B cell (primary cell): Measurements from ENCODE around the gene GNG2. TPM values are rescaled to one million over a fixed set of nuclear protein-coding genes. Genes with fewer than 3 reads are reported as not detected.

Source experiments
- ATAC-seq: fragments of 200-7000 bp; cut with Tn5 transposase; one replicate; pipeline ENCODE4 v1.10.0; 2021; ENCODE audit warnings: low read depth, mild to moderate bottlenecking, moderate number of reproducible peaks, moderate library complexity
- CTCF ChIA-PET: fragments of 350-600 bp; sonication (Branson Sonifier 250); formaldehyde crosslinking; loops from one replicate; lab custom pipeline; 2021; ENCODE audit warnings: antibody characterized with exemption, inconsistent platforms; lab: Charles Lee
- POLR2A ChIA-PET: fragments of 350-600 bp; sonication (Branson Sonifier 250); formaldehyde crosslinking; loops from one replicate; lab custom pipeline; 2021; ENCODE audit warnings: antibody characterized with exemption; lab: Charles Lee
- DNase-seq: peaks from one replicate; pipeline ENCODE4 v3.0.0; 2013
- H2AFZ ChIP-seq: 2 replicates; pipeline ENCODE4 v1.6.1; 2012; ENCODE audit warnings: mild to moderate bottlenecking, low read depth, low read length; ENCODE audit not compliant: insufficient read depth, poor library complexity, severe bottlenecking
- H3K27ac ChIP-seq, 2 donors: 1 replicate in 1 of 2; 2 replicates in 1 of 2; pipeline ENCODE4 v1.5.1; 2012 to 2013; ENCODE audit warnings: low read length in 2 of 2, mild to moderate bottlenecking in 2 of 2, moderate library complexity in 1 of 2
- H3K27me3 ChIP-seq, 4 experiments: fragments of 200-600 bp in 1 of 4; sonication (generic) in 1 of 4; replicated peaks in 1 of 4; 1 replicate in 2 of 4; 2 replicates in 2 of 4; pipeline versions ENCODE4 v1.6.1 to v1.7.0; 2013 to 2016; ENCODE audit warnings: low read length in 3 of 4, mild to moderate bottlenecking in 2 of 4, mixed read lengths in 1 of 4, moderate library complexity in 1 of 4; ENCODE audit not compliant: insufficient read depth in 4 of 4, control insufficient read depth in 3 of 4; ENCODE audit errors: control extremely low read depth in 1 of 4
- H3K36me3 ChIP-seq, 2 experiments: replicated peaks in 1 of 2; 1 replicate in 1 of 2; 2 replicates in 1 of 2; pipeline versions ENCODE4 v1.6.1 to v1.7.1; 2013; ENCODE audit warnings: low read length in 1 of 2; ENCODE audit not compliant: insufficient read depth in 2 of 2, control insufficient read depth in 1 of 2; ENCODE audit errors: control extremely low read depth in 1 of 2, extremely low read depth in 1 of 2
- H3K4me1 ChIP-seq, 2 donors: fragments of 200-600 bp in 1 of 2; sonication (generic) in 1 of 2; 1 replicate in 1 of 2; 2 replicates in 1 of 2; pipeline versions ENCODE4 v1.5.1 to v1.6.1; 2013 to 2017; ENCODE audit warnings: low read length in 2 of 2; ENCODE audit not compliant: control insufficient read depth in 2 of 2, insufficient read depth in 2 of 2
- H3K4me2 ChIP-seq: replicated peaks from 2 replicates; pipeline ENCODE3; 2012; ENCODE audit warnings: mild to moderate bottlenecking, low read depth, low read length; ENCODE audit not compliant: poor library complexity, severe bottlenecking
- H3K4me3 ChIP-seq, 5 experiments: fragments of 200-600 bp in 1 of 5; sonication (generic) in 1 of 5; 1 replicate in 3 of 5; 2 replicates in 2 of 5; pipeline versions ENCODE4 v1.5.1 to v1.7.0; 2011 to 2016; ENCODE audit warnings: low read length in 4 of 5, mild to moderate bottlenecking in 4 of 5, low read depth in 2 of 5, control low read depth in 1 of 5, moderate library complexity in 1 of 5; ENCODE audit not compliant: insufficient read depth in 1 of 5; ENCODE audit errors: control extremely low read depth in 1 of 5, extremely low read depth in 1 of 5
- H3K79me2 ChIP-seq: fragments of 200-600 bp; sonication (generic); one replicate; pipeline ENCODE4 v1.6.0; 2016; ENCODE audit warnings: low read length; ENCODE audit not compliant: control insufficient read depth, insufficient read depth
- H3K9ac ChIP-seq: fragments of 200-600 bp; sonication (generic); 2 replicates; pipeline ENCODE4 v1.6.1; 2017; ENCODE audit warnings: mild to moderate bottlenecking, low read length, moderate library complexity
- H3K9me3 ChIP-seq, 3 donors: one replicate each; pipeline versions ENCODE4 v1.6.1 to v1.7.1; 2013; ENCODE audit warnings: low read length in 2 of 3; ENCODE audit not compliant: control insufficient read depth in 2 of 3, insufficient read depth in 1 of 3; ENCODE audit errors: control extremely low read depth in 1 of 3
- H4K20me1 ChIP-seq: 2 replicates; pipeline ENCODE4 v1.6.0; 2012; ENCODE audit warnings: mild to moderate bottlenecking, low read length; ENCODE audit not compliant: insufficient read depth, control insufficient read depth, poor library complexity, severe bottlenecking
- H3K27ac Mint-ChIP-seq: one replicate; pipeline ENCODE4 v1.8.0; 2021; ENCODE audit warnings: mixed read lengths
- H3K27me3 Mint-ChIP-seq: one replicate; pipeline ENCODE4 v1.8.0; 2021; ENCODE audit warnings: mixed read lengths
- H3K4me1 Mint-ChIP-seq: one replicate; pipeline ENCODE4 v1.8.0; 2021; ENCODE audit warnings: mixed read lengths
- H3K4me3 Mint-ChIP-seq: one replicate; pipeline ENCODE4 v1.8.0; 2021; ENCODE audit warnings: mixed read lengths
- H3K9me3 Mint-ChIP-seq: one replicate; pipeline ENCODE4 v1.8.0; 2022; ENCODE audit warnings: mixed read lengths; ENCODE audit not compliant: insufficient read depth
- EZH2 ChIP-seq: IDR thresholded peaks from 2 replicates; pipeline ENCODE4 v1.6.1; 2012; ENCODE audit warnings: borderline replicate concordance, low read depth, mild to moderate bottlenecking, moderate library complexity, low read length; ENCODE audit not compliant: insufficient read depth, poor library complexity, severe bottlenecking
- WGBS: methylation state at CpG from one replicate; pipeline ENCODE4 v1.1.5; 2013; ENCODE audit warnings: missing lambda C conversion rate; ENCODE audit not compliant: insufficient coverage; 5-methylcytosine and 5-hydroxymethylcytosine counted together
- intact Hi-C: fragments of 100-400 bp; cut with micrococcal nuclease; formaldehyde crosslinking; loops from one replicate; pipeline ENCODE4 v1.10.0; 2022
- polyA plus RNA-seq: library from polyadenylated mRNA; depleted of rRNA; stranded (reverse); fragments of >200 nt; gene quantifications from 2 replicates; pipeline ENCODE4 v1.2.3, GENCODE V29; 2012
- total RNA-seq, 2 donors: library from RNA; stranded (reverse); fragments of 120-200 nt in 1 of 2; gene quantifications; 1 replicate in 1 of 2; 2 replicates in 1 of 2; pipeline versions ENCODE4 v1.2.3 to v1.2.4, GENCODE V29; 2013 to 2022
- TF ChIP-seq, protein P1 (sequence below): fragments of 200-600 bp; IDR thresholded peaks from one replicate; pipeline ENCODE4 v1.8.0; 2022; ENCODE audit warnings: antibody characterized with exemption, mild to moderate bottlenecking

Gene GNG2
- total and polyA plus RNA-seq, 2 donors (not counting 1 experiment from before 2014, with no cell fraction given) = 21.9 to 57.6 TPM

DNA sequence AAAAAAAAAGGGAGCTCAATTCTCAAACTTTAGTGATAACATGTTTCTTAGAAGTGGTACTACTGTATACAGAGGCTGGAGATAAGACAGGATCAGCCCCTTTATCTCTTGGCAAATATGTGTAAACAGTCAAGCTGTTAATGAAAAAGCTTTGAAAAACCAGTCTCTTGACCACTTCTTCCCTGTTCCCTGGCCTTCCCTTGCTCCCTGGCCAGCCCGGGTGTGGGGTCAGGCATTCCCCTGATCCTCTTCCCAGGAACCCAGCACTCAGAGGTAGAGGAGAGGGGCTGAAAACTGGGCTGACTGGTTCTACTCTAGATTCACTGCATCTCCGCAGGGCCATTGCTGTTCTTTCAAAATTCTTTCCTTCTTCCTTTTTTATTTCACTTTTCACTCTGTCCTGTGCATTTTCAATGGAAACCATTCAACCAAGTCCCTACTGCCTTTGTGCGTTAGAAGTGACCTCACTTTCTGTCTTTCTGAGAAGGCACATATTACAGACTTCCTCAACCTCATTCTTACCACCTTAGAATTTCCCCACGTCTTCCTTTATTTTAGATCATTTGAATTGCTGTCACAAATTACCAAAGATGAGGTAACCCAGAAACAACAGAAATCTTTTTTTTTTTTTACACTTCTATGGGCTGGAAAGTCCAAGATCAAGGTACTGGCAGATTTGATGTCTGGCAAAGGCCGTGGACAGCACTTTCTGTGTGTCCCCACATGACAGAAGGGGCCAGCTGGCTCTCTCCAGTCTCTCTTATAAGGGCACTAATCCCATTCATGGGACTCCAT is 5.7 kb downstream of the GNG2 start:
- peak; percentile 62 for ATAC-seq
- ChIA-PET CTCF (interaction anchor here (1.9 kb wide), 1 partner anchor 19 kb away, joined by 6 read pairs; no protein-coding TSS in a partner anchor), POLR2A (no interaction called here)
- H3K4me1 ChIP-seq = peaks cover 63 to 74% of the 10 kb centered on the region in 2 donors
- Mint-ChIP-seq H3K27me3 (no peaks in the 10 kb centered on the region), H3K4me1 (peaks cover 52% of the 10 kb centered on the region), H3K4me3 (no peak overlapping the region), H3K27ac (no peak overlapping the region), H3K9me3 (no peaks in the 10 kb centered on the region)
- H2AFZ ChIP-seq = no peak overlapping the region
- no peaks in the 10 kb centered on the region for H4K20me1 ChIP-seq
- no peak overlapping the region for H3K4me3 ChIP-seq
- no peak for TF ChIP-seq EZH2
- TF ChIP-seq, protein P1, sequence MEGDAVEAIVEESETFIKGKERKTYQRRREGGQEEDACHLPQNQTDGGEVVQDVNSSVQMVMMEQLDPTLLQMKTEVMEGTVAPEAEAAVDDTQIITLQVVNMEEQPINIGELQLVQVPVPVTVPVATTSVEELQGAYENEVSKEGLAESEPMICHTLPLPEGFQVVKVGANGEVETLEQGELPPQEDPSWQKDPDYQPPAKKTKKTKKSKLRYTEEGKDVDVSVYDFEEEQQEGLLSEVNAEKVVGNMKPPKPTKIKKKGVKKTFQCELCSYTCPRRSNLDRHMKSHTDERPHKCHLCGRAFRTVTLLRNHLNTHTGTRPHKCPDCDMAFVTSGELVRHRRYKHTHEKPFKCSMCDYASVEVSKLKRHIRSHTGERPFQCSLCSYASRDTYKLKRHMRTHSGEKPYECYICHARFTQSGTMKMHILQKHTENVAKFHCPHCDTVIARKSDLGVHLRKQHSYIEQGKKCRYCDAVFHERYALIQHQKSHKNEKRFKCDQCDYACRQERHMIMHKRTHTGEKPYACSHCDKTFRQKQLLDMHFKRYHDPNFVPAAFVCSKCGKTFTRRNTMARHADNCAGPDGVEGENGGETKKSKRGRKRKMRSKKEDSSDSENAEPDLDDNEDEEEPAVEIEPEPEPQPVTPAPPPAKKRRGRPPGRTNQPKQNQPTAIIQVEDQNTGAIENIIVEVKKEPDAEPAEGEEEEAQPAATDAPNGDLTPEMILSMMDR = no peak
- peak; percentile 79 for DNase-seq
- H3K79me2 ChIP-seq = peaks cover 95% of the 10 kb centered on the region
- H3K9me3 ChIP-seq = no peaks in the 10 kb centered on the region
- H3K36me3 ChIP-seq = peaks cover 0 to 1% of the 10 kb centered on the region in 2 experiments
- peak overlapping the region; percentile 41 for H3K4me2 ChIP-seq
- peak overlapping the region; percentile 34 to 67 for H3K27ac ChIP-seq
- intact Hi-C loops = loop anchor here (5.0 kb wide), 1 partner anchor 121 kb away; the partner anchor contains the start of gene RTRAF
- H3K27me3 ChIP-seq = no peaks in the 10 kb centered on the region
- peak overlapping the region; percentile 4 for H3K9ac ChIP-seq
- WGBS = 35% methylated on average over 4 of the region's 5 CpGs

DNA sequence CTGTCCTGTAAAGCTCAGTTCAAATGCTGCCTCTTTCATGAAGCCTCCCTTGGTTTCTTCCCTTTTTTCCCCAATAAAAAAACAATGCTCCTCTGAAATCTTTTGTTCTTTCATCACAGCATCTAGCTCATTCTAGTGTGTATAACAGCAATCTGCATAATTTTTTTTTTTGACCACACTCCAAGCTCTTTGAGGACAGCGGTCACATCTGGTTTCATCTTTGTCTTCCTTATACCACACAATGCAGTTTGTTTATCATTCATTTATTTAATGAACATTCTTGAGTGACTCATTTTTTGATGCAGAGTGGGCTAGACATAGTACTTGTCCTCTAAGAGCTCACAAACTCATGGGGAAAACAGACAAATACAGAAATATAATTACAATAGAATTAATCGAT is 7.3 kb downstream of the GNG2 start:
- H2AFZ ChIP-seq = no peak overlapping the region
- H4K20me1 ChIP-seq = peaks cover 12% of the 10 kb centered on the region
- Mint-ChIP-seq H3K27me3 (no peaks in the 10 kb centered on the region), H3K9me3 (no peaks in the 10 kb centered on the region), H3K4me1 (peaks cover 52% of the 10 kb centered on the region), H3K4me3 (no peak overlapping the region), H3K27ac (no peak overlapping the region)
- H3K79me2 ChIP-seq = peaks cover 99% of the 10 kb centered on the region
- no CpG with 5 or more reads among the region's 2 CpGs for WGBS
- peaks cover 60 to 70% of the 10 kb centered on the region in 2 donors for H3K4me1 ChIP-seq
- CTCF ChIA-PET = interaction anchor here (0.7 to 3.6 kb wide), 3 partner anchors 40 to 110 kb away, joined by 4 to 11 read pairs (median 4); no protein-coding TSS in a partner anchor
- H3K36me3 ChIP-seq = peaks cover 0 to 1% of the 10 kb centered on the region in 2 experiments
- POLR2A ChIA-PET = interaction anchor here (0.6 kb wide), 1 partner anchor 26 kb away, joined by 3 read pairs; no protein-coding TSS in a partner anchor
- ATAC-seq = no peak
- peak overlapping the region in 1 of 2 donors; percentile 35 for H3K27ac ChIP-seq
- H3K9me3 ChIP-seq = no peaks in the 10 kb centered on the region
- H3K27me3 ChIP-seq = no peaks in the 10 kb centered on the region
- H3K9ac ChIP-seq = no peak overlapping the region
- no peak overlapping the region for H3K4me3 ChIP-seq
- peak overlapping the region; percentile 41 for H3K4me2 ChIP-seq
- TF ChIP-seq EZH2 = no peak
- TF ChIP-seq, protein P1 = no peak
- intact Hi-C loops = loop anchor here (5.0 kb wide), 1 partner anchor 120 kb away; the partner anchor contains the start of gene RTRAF
- DNase-seq = no peak
